ENCODE measurements around the gene DBP.

Gene DBP

GRCh38 chr19:48676487-48676886 is 39.3 kb upstream of the DBP start:
- Histone ChIP-seq H3K4me1 (ENCODE audit: control insufficient read depth in 2 of 2, insufficient read depth in 2 of 2, low read length in 2 of 2) (peaks cover 9 to 25% of the 10 kb centered on the region in 2 donors), H3K9ac (ENCODE audit: low read depth in 1 of 2, low read length in 2 of 2) (no peak overlapping the region), H3K9me3 (ENCODE audit: control insufficient read depth in 2 of 2, low read length in 2 of 2) (no peaks in the 10 kb centered on the region), H3K27me3 (ENCODE audit: control insufficient read depth in 2 of 2, insufficient read depth in 2 of 2, low read length in 2 of 2) (no peaks in the 10 kb centered on the region), H3K36me3 (ENCODE audit: control insufficient read depth in 2 of 2, insufficient read depth in 2 of 2, low read length in 2 of 2) (no peaks in the 10 kb centered on the region), H3K27ac (ENCODE audit: low read depth in 2 of 2, low read length in 2 of 2) (peak overlapping the region; percentile 32 to 70), H3K4me3 (ENCODE audit: low read length in 2 of 2) (no peak overlapping the region)

- Histone ChIP-seq H3K4me3 (ENCODE audit: low read length in 2 of 2) (no peak overlapping the region), H3K27ac (ENCODE audit: low read depth in 2 of 2, low read length in 2 of 2) (no peak overlapping the region), H3K9me3 (ENCODE audit: control insufficient read depth in 2 of 2, low read length in 2 of 2) (no peaks in the 10 kb centered on the region), H3K9ac (ENCODE audit: low read depth in 1 of 2, low read length in 2 of 2) (peak overlapping the region in 1 of 2 donors; percentile 11), H3K36me3 (ENCODE audit: control insufficient read depth in 2 of 2, insufficient read depth in 2 of 2, low read length in 2 of 2) (no peaks in the 10 kb centered on the region), H3K27me3 (ENCODE audit: control insufficient read depth in 2 of 2, insufficient read depth in 2 of 2, low read length in 2 of 2) (no peaks in the 10 kb centered on the region), H3K4me1 (ENCODE audit: control insufficient read depth in 2 of 2, insufficient read depth in 2 of 2, low read length in 2 of 2) (peaks cover 9 to 25% of the 10 kb centered on the region in 2 donors)
Measured at GRCh38 chr19:48674921-48675824, 38.0 kb upstream of the DBP start.

GRCh38 chr19:48674216-48674809 is 37.1 kb upstream of the DBP start:
- Histone ChIP-seq H3K36me3 (ENCODE audit: control insufficient read depth in 2 of 2, insufficient read depth in 2 of 2, low read length in 2 of 2) (no peaks in the 10 kb centered on the region), H3K4me1 (ENCODE audit: control insufficient read depth in 2 of 2, insufficient read depth in 2 of 2, low read length in 2 of 2) (peaks cover 9 to 25% of the 10 kb centered on the region in 2 donors), H3K4me3 (ENCODE audit: low read length in 2 of 2) (no peak overlapping the region), H3K27me3 (ENCODE audit: control insufficient read depth in 2 of 2, insufficient read depth in 2 of 2, low read length in 2 of 2) (no peaks in the 10 kb centered on the region), H3K9ac (ENCODE audit: low read depth in 1 of 2, low read length in 2 of 2) (no peak overlapping the region), H3K27ac (ENCODE audit: low read depth in 2 of 2, low read length in 2 of 2) (no peak overlapping the region), H3K9me3 (ENCODE audit: control insufficient read depth in 2 of 2, low read length in 2 of 2) (no peaks in the 10 kb centered on the region)

GRCh38 chr19:48673436-48674100 is 36.4 kb upstream of the DBP start:
- no peaks in the 10 kb centered on the region for H3K9me3 ChIP-seq (ENCODE audit: control insufficient read depth in 2 of 2, low read length in 2 of 2)
- no peaks in the 10 kb centered on the region for H3K36me3 ChIP-seq (ENCODE audit: control insufficient read depth in 2 of 2, insufficient read depth in 2 of 2, low read length in 2 of 2)
- H3K4me1 ChIP-seq (ENCODE audit: control insufficient read depth in 2 of 2, insufficient read depth in 2 of 2, low read length in 2 of 2): peaks cover 9 to 22% of the 10 kb centered on the region in 2 donors
- H3K9ac ChIP-seq (ENCODE audit: low read depth in 1 of 2, low read length in 2 of 2): no peak overlapping the region
- no peak overlapping the region for H3K27ac ChIP-seq (ENCODE audit: low read depth in 2 of 2, low read length in 2 of 2)
- H3K4me3 ChIP-seq (ENCODE audit: low read length in 2 of 2): no peak overlapping the region
- no peaks in the 10 kb centered on the region for H3K27me3 ChIP-seq (ENCODE audit: control insufficient read depth in 2 of 2, insufficient read depth in 2 of 2, low read length in 2 of 2)

GRCh38 chr19:48672994-48673393 is 35.8 kb upstream of the DBP start, which contains the start of gene NTN5:
TSS of gene NTN5 (minus strand) at chr19:48673017. CDS start at chr19:48670986, 2,031 bp downstream.
- H3K9ac ChIP-seq (ENCODE audit: low read depth in 1 of 2, low read length in 2 of 2): no peak within 1 kb of the TSS
- no peak within 1 kb of the TSS for H3K4me3 ChIP-seq (ENCODE audit: low read length in 2 of 2)
- no peaks in the 10 kb centered on the region for H3K27me3 ChIP-seq (ENCODE audit: control insufficient read depth in 2 of 2, insufficient read depth in 2 of 2, low read length in 2 of 2)
- H3K36me3 ChIP-seq (ENCODE audit: control insufficient read depth in 2 of 2, insufficient read depth in 2 of 2, low read length in 2 of 2): no peaks in the 10 kb centered on the region
- H3K9me3 ChIP-seq (ENCODE audit: control insufficient read depth in 2 of 2, low read length in 2 of 2): no peaks in the 10 kb centered on the region
- no peak within 1 kb of the TSS for H3K27ac ChIP-seq (ENCODE audit: low read depth in 2 of 2, low read length in 2 of 2)
- H3K4me1 ChIP-seq (ENCODE audit: control insufficient read depth in 2 of 2, insufficient read depth in 2 of 2, low read length in 2 of 2): peaks cover 5 to 18% of the 10 kb centered on the region in 2 donors

GRCh38 chr19:48671446-48671995 is 34.3 kb upstream of the DBP start:
- H3K9me3 ChIP-seq (ENCODE audit: control insufficient read depth in 2 of 2, low read length in 2 of 2): no peaks in the 10 kb centered on the region
- no peak overlapping the region for H3K4me3 ChIP-seq (ENCODE audit: low read length in 2 of 2)
- peaks cover 0 to 5% of the 10 kb centered on the region in 2 donors for H3K4me1 ChIP-seq (ENCODE audit: control insufficient read depth in 2 of 2, insufficient read depth in 2 of 2, low read length in 2 of 2)
- H3K27me3 ChIP-seq (ENCODE audit: control insufficient read depth in 2 of 2, insufficient read depth in 2 of 2, low read length in 2 of 2): no peaks in the 10 kb centered on the region
- no peaks in the 10 kb centered on the region for H3K36me3 ChIP-seq (ENCODE audit: control insufficient read depth in 2 of 2, insufficient read depth in 2 of 2, low read length in 2 of 2)
- no peak overlapping the region for H3K27ac ChIP-seq (ENCODE audit: low read depth in 2 of 2, low read length in 2 of 2)
- H3K9ac ChIP-seq (ENCODE audit: low read depth in 1 of 2, low read length in 2 of 2): no peak overlapping the region

- Histone ChIP-seq H3K27ac (ENCODE audit: low read depth in 2 of 2, low read length in 2 of 2) (no peak overlapping the region), H3K9me3 (ENCODE audit: control insufficient read depth in 2 of 2, low read length in 2 of 2) (no peaks in the 10 kb centered on the region), H3K36me3 (ENCODE audit: control insufficient read depth in 2 of 2, insufficient read depth in 2 of 2, low read length in 2 of 2) (no peaks in the 10 kb centered on the region), H3K9ac (ENCODE audit: low read depth in 1 of 2, low read length in 2 of 2) (no peak overlapping the region), H3K4me3 (ENCODE audit: low read length in 2 of 2) (no peak overlapping the region), H3K27me3 (ENCODE audit: control insufficient read depth in 2 of 2, insufficient read depth in 2 of 2, low read length in 2 of 2) (no peaks in the 10 kb centered on the region), H3K4me1 (ENCODE audit: control insufficient read depth in 2 of 2, insufficient read depth in 2 of 2, low read length in 2 of 2) (peaks cover 0 to 4% of the 10 kb centered on the region in 2 donors)
Measured at GRCh38 chr19:48670699-48671445, 33.7 kb upstream of the DBP start.

GRCh38 chr19:48669903-48670668 is 32.9 kb upstream of the DBP start:
- Histone ChIP-seq H3K9ac (ENCODE audit: low read depth in 1 of 2, low read length in 2 of 2) (no peak overlapping the region), H3K9me3 (ENCODE audit: control insufficient read depth in 2 of 2, low read length in 2 of 2) (no peaks in the 10 kb centered on the region), H3K36me3 (ENCODE audit: control insufficient read depth in 2 of 2, insufficient read depth in 2 of 2, low read length in 2 of 2) (no peaks in the 10 kb centered on the region), H3K4me1 (ENCODE audit: control insufficient read depth in 2 of 2, insufficient read depth in 2 of 2, low read length in 2 of 2) (no peaks in the 10 kb centered on the region), H3K27ac (ENCODE audit: low read depth in 2 of 2, low read length in 2 of 2) (no peak overlapping the region), H3K4me3 (ENCODE audit: low read length in 2 of 2) (no peak overlapping the region), H3K27me3 (ENCODE audit: control insufficient read depth in 2 of 2, insufficient read depth in 2 of 2, low read length in 2 of 2) (no peaks in the 10 kb centered on the region)

- Histone ChIP-seq H3K27ac (ENCODE audit: low read depth in 2 of 2, low read length in 2 of 2) (no peak overlapping the region), H3K4me3 (ENCODE audit: low read length in 2 of 2) (no peak overlapping the region), H3K27me3 (ENCODE audit: control insufficient read depth in 2 of 2, insufficient read depth in 2 of 2, low read length in 2 of 2) (no peaks in the 10 kb centered on the region), H3K4me1 (ENCODE audit: control insufficient read depth in 2 of 2, insufficient read depth in 2 of 2, low read length in 2 of 2) (no peaks in the 10 kb centered on the region), H3K9ac (ENCODE audit: low read depth in 1 of 2, low read length in 2 of 2) (no peak overlapping the region), H3K36me3 (ENCODE audit: control insufficient read depth in 2 of 2, insufficient read depth in 2 of 2, low read length in 2 of 2) (no peaks in the 10 kb centered on the region), H3K9me3 (ENCODE audit: control insufficient read depth in 2 of 2, low read length in 2 of 2) (no peaks in the 10 kb centered on the region)
Measured at GRCh38 chr19:48668761-48669160, 31.6 kb upstream of the DBP start.

All from mucosa of rectum (tissue), 2 donors.